Loucy (cell line): ENCODE measurements around the gene FAM9C.
"Not testable (repeated sequence)": the region's sequence is repeated elsewhere in the genome, so short reads cannot be mapped to it uniquely, and the experiment has no call there.

Experiments
- H2AFZ ChIP-seq: fragments of 200-600 bp; sonication (generic); 2 replicates; pipeline ENCODE4 v1.6.0; 2016; ENCODE audit warnings: antibody characterized with exemption, mild to moderate bottlenecking, low read length, moderate library complexity
- H3F3A ChIP-seq: fragments of 200-600 bp; 2 replicates; pipeline ENCODE4 v1.6.0; 2016; ENCODE audit warnings: antibody characterized with exemption, low read depth, mild to moderate bottlenecking
- H3K27me3 ChIP-seq: fragments of 200-600 bp; sonication (generic); 2 replicates; pipeline ENCODE4 v1.6.1; 2014; ENCODE audit warnings: low read length, mild to moderate bottlenecking; ENCODE audit not compliant: insufficient read depth, poor library complexity, severe bottlenecking
- H3K36me3 ChIP-seq: fragments of 200-600 bp; sonication (generic); 2 replicates; pipeline ENCODE4 v1.6.1; 2016; ENCODE audit warnings: low read length; ENCODE audit not compliant: insufficient read depth
- H3K4me1 ChIP-seq: fragments of 200-600 bp; sonication (generic); 2 replicates; pipeline ENCODE4 v1.5.1; 2014; ENCODE audit warnings: low read length, mild to moderate bottlenecking; ENCODE audit not compliant: insufficient read depth, poor library complexity, severe bottlenecking
- H3K4me2 ChIP-seq: fragments of 200-600 bp; sonication (generic); 2 replicates; pipeline ENCODE4 v1.6.0; 2014; ENCODE audit warnings: antibody characterized with exemption, low read length, low read depth, mild to moderate bottlenecking; ENCODE audit not compliant: poor library complexity, severe bottlenecking
- H3K4me3 ChIP-seq: fragments of 200-600 bp; sonication (generic); 2 replicates; pipeline ENCODE4 v1.5.1; 2014; ENCODE audit warnings: low read length, mild to moderate bottlenecking, mixed read lengths; ENCODE audit not compliant: poor library complexity, severe bottlenecking
- H3K79me2 ChIP-seq: fragments of 200-600 bp; sonication (generic); 2 replicates; pipeline ENCODE4 v1.6.1; 2014; ENCODE audit warnings: low read length; ENCODE audit not compliant: insufficient read depth
- H3K9ac ChIP-seq: fragments of 200-600 bp; sonication (generic); 2 replicates; pipeline ENCODE4 v1.6.0; 2014; ENCODE audit warnings: mild to moderate bottlenecking, low read depth, low read length, moderate library complexity; ENCODE audit not compliant: poor library complexity, severe bottlenecking
- H3K9me2 ChIP-seq: fragments of 200-600 bp; sonication (generic); replicated peaks from 2 replicates; pipeline ENCODE4 v1.6.1; 2016; ENCODE audit warnings: low read depth, low read length, mixed read lengths
- H3K9me3 ChIP-seq: fragments of 200-600 bp; sonication (generic); 2 replicates; pipeline ENCODE4 v1.6.1; 2014; ENCODE audit warnings: mild to moderate bottlenecking, antibody characterized with exemption, low read length, low read depth; ENCODE audit not compliant: insufficient read depth
- H4K20me1 ChIP-seq: fragments of 200-600 bp; sonication (generic); 2 replicates; pipeline ENCODE4 v1.6.0; 2014; ENCODE audit warnings: antibody characterized with exemption, low read length, mild to moderate bottlenecking; ENCODE audit not compliant: insufficient read depth, poor library complexity, severe bottlenecking
- CTCF ChIP-seq: fragments of 200-600 bp; sonication (generic); conservative IDR thresholded peaks from 2 replicates; pipeline ENCODE4 v1.5.1; 2014; ENCODE audit warnings: mild to moderate bottlenecking, antibody characterized with exemption, low read length
- EZH2phosphoT487 ChIP-seq: fragments of 200-600 bp; IDR thresholded peaks from 2 replicates; pipeline ENCODE4 v1.6.1; 2018; ENCODE audit warnings: antibody characterized with exemption, mild to moderate bottlenecking, moderate library complexity, borderline replicate concordance

The FAM9C gene

GRCh38 chrX:13061215-13061708, 16.8 kb upstream of the FAM9C start:
- not testable (repeated sequence) for H3K9me2 ChIP-seq, H3K27me3 ChIP-seq, H3K4me2 ChIP-seq

GRCh38 chrX:13059637-13060499, 15.4 kb upstream of the FAM9C start:
- Histone ChIP-seq H3K79me2 (no peaks in the 10 kb centered on the region), H2AFZ (no peak overlapping the region), H3K4me2 (no peak overlapping the region), H3K4me1 (no peaks in the 10 kb centered on the region), H3K4me3 (no peak overlapping the region), H3K9me3 (no peaks in the 10 kb centered on the region), H3K9me2 (no peaks in the 10 kb centered on the region), H3K27me3 (no peaks in the 10 kb centered on the region), H3K36me3 (no peaks in the 10 kb centered on the region), H3K9ac (no peak overlapping the region), H3F3A (no peaks in the 10 kb centered on the region), H4K20me1 (no peaks in the 10 kb centered on the region)
- TF ChIP-seq EZH2phosphoT487 (no peak), CTCF (no peak)

More at GRCh38 chrX:13061215-13061708, 16.8 kb upstream of the FAM9C start:
- not testable (repeated sequence) for H4K20me1 ChIP-seq, H3F3A ChIP-seq, H3K9me3 ChIP-seq, H3K4me1 ChIP-seq, H3K9ac ChIP-seq, H3K4me3 ChIP-seq, H3K79me2 ChIP-seq, H3K36me3 ChIP-seq, H2AFZ ChIP-seq

DNA sequence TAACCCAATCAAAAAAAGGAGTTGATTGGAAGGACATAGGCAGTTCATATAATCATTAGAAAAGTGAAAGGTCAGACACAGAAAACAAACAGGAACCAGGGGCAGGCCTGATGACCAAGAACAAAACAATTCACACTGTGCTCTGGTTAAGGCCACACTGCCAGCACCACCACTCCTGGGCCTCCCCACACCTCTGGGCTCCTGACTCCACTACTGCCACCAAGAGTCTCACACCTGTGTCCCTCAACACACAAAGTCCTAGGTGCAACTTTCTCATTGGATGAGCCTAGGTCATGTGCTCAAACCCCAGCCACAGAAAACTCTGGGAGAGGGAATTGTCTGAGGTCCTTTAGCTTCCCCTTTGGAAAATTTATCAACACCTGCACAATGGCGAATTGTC, 11.1 kb upstream of the FAM9C start:
- Histone ChIP-seq H3K79me2 (no peaks in the 10 kb centered on the region), H3K36me3 (no peaks in the 10 kb centered on the region), H3K4me1 (no peaks in the 10 kb centered on the region), H3F3A (no peaks in the 10 kb centered on the region), H3K9me2 (no peaks in the 10 kb centered on the region), H4K20me1 (no peaks in the 10 kb centered on the region), H3K4me2 (no peak overlapping the region), H3K27me3 (no peaks in the 10 kb centered on the region), H3K9ac (no peak overlapping the region), H3K9me3 (no peaks in the 10 kb centered on the region), H2AFZ (no peak overlapping the region), H3K4me3 (no peak overlapping the region)
- TF ChIP-seq CTCF = no peak
- no peak for TF ChIP-seq EZH2phosphoT487

DNA sequence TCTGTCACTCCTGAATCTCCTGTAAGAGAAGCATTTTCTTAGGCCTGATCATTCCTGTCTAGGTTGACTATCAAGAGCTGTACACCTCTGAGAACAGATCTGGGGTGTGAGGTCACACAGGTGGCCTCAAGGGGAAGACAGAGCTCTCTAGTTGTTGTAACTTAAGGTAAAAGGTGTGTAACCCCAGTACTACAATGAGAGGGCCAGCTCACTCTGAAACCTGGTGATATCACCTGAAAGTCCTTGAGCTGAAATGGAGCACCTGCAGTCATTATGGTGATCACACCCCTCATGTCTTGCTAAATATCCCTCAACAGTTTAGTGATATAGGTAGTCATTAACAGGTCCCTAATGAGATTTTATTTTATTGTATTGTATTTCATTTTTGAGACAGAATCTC, 8.8 kb upstream of the FAM9C start:
- H2AFZ ChIP-seq = no peak overlapping the region
- H3K9me2 ChIP-seq = no peaks in the 10 kb centered on the region
- TF ChIP-seq CTCF = no peak
- no peak for TF ChIP-seq EZH2phosphoT487
- H3K4me3 ChIP-seq = no peak overlapping the region
- H3K9me3 ChIP-seq = no peaks in the 10 kb centered on the region
- H3K4me2 ChIP-seq = no peak overlapping the region
- H3K27me3 ChIP-seq = no peaks in the 10 kb centered on the region
- H4K20me1 ChIP-seq = no peaks in the 10 kb centered on the region
- no peak overlapping the region for H3K9ac ChIP-seq
- H3F3A ChIP-seq = no peaks in the 10 kb centered on the region
- H3K36me3 ChIP-seq = no peaks in the 10 kb centered on the region
- no peaks in the 10 kb centered on the region for H3K4me1 ChIP-seq
- H3K79me2 ChIP-seq = no peaks in the 10 kb centered on the region
